Measurements from ENCODE around the gene DHRS7C.

DHRS7C gene

DNA sequence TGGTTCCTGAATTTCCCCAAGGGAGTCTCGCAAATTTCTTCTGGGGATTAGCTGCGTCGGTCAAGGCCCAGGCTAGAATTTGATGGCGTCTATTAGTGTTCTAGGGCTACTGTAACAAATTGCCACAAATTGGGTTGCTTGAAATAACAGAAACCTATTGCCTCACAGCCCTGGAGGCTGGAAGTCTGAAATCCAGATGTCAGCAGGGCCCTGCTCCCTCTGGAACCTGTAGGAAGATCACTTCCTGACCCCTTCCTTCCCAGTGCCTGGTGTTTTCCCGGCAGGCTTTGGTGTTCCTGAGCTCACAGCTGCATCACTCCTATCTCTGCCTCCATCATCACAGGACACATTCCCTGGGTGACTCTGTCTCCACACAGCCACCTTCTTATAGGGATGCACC lies 24.4 kb downstream of the DHRS7C start:
- H3K36me3 ChIP-seq (ENCODE audit: insufficient read depth, low read length), result no peaks in the 10 kb centered on the region
- H3K4me1 ChIP-seq (ENCODE audit: insufficient read depth, low read length), result no peaks in the 10 kb centered on the region
- 0 out of 2 replicates have a peak, but pooled peaks cover 4% of the 10 kb centered on the region for H4K20me1 ChIP-seq (ENCODE audit: insufficient read depth, low read length)
- H3K9me3 ChIP-seq (ENCODE audit: insufficient read depth, low read length, severe bottlenecking), result no peaks in the 10 kb centered on the region
- no peak overlapping the region for H3K4me2 ChIP-seq (ENCODE audit: insufficient read depth, low read length)
- H2AFZ ChIP-seq (ENCODE audit: low read depth, low read length), result no peak overlapping the region
- H3K4me3 ChIP-seq (ENCODE audit: low read depth in 1 of 2, low read length in 2 of 2), result no peak overlapping the region
- TF ChIP-seq EZH2 (IDR thresholded peaks at IDR 0.05; ENCODE audit: borderline replicate concordance, low read depth, low read length, severe bottlenecking), result no peak
- TF ChIP-seq, protein P1, sequence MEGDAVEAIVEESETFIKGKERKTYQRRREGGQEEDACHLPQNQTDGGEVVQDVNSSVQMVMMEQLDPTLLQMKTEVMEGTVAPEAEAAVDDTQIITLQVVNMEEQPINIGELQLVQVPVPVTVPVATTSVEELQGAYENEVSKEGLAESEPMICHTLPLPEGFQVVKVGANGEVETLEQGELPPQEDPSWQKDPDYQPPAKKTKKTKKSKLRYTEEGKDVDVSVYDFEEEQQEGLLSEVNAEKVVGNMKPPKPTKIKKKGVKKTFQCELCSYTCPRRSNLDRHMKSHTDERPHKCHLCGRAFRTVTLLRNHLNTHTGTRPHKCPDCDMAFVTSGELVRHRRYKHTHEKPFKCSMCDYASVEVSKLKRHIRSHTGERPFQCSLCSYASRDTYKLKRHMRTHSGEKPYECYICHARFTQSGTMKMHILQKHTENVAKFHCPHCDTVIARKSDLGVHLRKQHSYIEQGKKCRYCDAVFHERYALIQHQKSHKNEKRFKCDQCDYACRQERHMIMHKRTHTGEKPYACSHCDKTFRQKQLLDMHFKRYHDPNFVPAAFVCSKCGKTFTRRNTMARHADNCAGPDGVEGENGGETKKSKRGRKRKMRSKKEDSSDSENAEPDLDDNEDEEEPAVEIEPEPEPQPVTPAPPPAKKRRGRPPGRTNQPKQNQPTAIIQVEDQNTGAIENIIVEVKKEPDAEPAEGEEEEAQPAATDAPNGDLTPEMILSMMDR (IDR thresholded peaks at IDR 0.05; ENCODE audit: borderline replicate concordance, extremely low read depth, low read length, poor library complexity, severe bottlenecking), result no peak
- no peak for DNase-seq
- H3K9ac ChIP-seq (ENCODE audit: low read depth, low read length), result no peak overlapping the region
- H3K79me2 ChIP-seq (ENCODE audit: insufficient read depth, low read length), result no peaks in the 10 kb centered on the region
- no peak overlapping the region for H3K27ac ChIP-seq (ENCODE audit: low read length)
- peaks cover 7% of the 10 kb centered on the region for H3K27me3 ChIP-seq (ENCODE audit: insufficient read depth, low read length, poor library complexity)
- no peak for ATAC-seq (ENCODE audit: insufficient read depth, low read depth)

DNA sequence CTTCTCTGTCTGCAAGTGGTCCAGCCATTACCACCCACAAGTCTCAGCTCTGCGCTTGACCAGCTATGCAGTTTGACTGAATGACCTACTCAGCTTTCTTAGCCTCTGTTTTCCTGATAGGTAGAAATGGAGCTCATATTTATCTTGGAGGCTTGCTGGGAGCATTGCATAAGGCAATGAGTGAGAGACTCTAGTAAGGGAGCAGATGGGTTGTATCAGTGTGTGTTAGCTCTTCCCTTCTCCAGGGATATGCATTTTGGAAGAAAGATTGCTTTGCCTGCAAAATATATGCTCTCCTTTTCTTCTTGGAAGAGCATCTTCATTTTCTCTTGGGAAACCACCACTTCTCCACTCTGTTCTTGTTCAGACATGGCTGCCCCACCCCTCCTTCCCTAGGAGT lies 26.1 kb downstream of the DHRS7C start:
- Histone ChIP-seq H3K9ac (ENCODE audit: low read depth, low read length) (no peak overlapping the region), H3K4me2 (ENCODE audit: insufficient read depth, low read length) (no peak overlapping the region), H3K4me3 (ENCODE audit: low read depth in 1 of 2, low read length in 2 of 2) (no peak overlapping the region), H3K79me2 (ENCODE audit: insufficient read depth, low read length) (no peaks in the 10 kb centered on the region), H2AFZ (ENCODE audit: low read depth, low read length) (no peak overlapping the region), H3K36me3 (ENCODE audit: insufficient read depth, low read length) (no peaks in the 10 kb centered on the region), H3K9me3 (ENCODE audit: insufficient read depth, low read length, severe bottlenecking) (no peaks in the 10 kb centered on the region), H3K27me3 (ENCODE audit: insufficient read depth, low read length, poor library complexity) (peaks cover 10% of the 10 kb centered on the region), H3K27ac (ENCODE audit: low read length) (no peak overlapping the region), H4K20me1 (ENCODE audit: insufficient read depth, low read length) (0 out of 2 replicates have a peak, but pooled peaks cover 7% of the 10 kb centered on the region), H3K4me1 (ENCODE audit: insufficient read depth, low read length) (no peaks in the 10 kb centered on the region)
- no peak for TF ChIP-seq EZH2 (IDR thresholded peaks at IDR 0.05; ENCODE audit: borderline replicate concordance, low read depth, low read length, severe bottlenecking)
- TF ChIP-seq, protein P1 (IDR thresholded peaks at IDR 0.05; ENCODE audit: borderline replicate concordance, extremely low read depth, low read length, poor library complexity, severe bottlenecking), result no peak
- DNase-seq (no peak), ATAC-seq (ENCODE audit: insufficient read depth, low read depth) (no peak)

DNA sequence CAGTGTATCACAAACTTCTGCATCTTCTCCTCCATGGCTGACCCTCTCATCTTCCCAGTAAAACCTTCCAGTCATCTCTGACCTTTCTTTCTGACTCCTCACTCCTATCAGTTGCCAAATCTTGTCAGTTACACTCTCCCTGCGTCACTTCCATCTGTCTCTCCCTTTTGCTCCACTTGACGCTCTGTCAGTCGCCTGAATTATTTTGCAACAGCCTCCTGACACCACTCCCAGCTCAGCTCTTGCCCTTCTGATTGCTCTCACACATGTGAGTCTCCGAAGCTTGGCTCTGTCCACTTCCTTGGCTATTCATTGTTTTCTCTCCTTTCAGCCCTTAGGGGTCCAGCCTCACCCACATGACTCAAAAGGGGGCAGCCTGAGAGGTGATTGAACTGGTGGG lies 27.7 kb downstream of the DHRS7C start:
- H3K27me3 ChIP-seq (ENCODE audit: insufficient read depth, low read length, poor library complexity), result peaks cover 10% of the 10 kb centered on the region
- no peak for ATAC-seq (ENCODE audit: insufficient read depth, low read depth)
- DNase-seq, result no peak
- H3K36me3 ChIP-seq (ENCODE audit: insufficient read depth, low read length), result no peaks in the 10 kb centered on the region
- no peak overlapping the region for H3K27ac ChIP-seq (ENCODE audit: low read length)
- H3K4me2 ChIP-seq (ENCODE audit: insufficient read depth, low read length), result no peak overlapping the region
- no peaks in the 10 kb centered on the region for H3K79me2 ChIP-seq (ENCODE audit: insufficient read depth, low read length)
- no peak overlapping the region for H3K4me3 ChIP-seq (ENCODE audit: low read depth in 1 of 2, low read length in 2 of 2)
- no peak overlapping the region for H2AFZ ChIP-seq (ENCODE audit: low read depth, low read length)
- H3K9ac ChIP-seq (ENCODE audit: low read depth, low read length), result no peak overlapping the region
- TF ChIP-seq, protein P1 (IDR thresholded peaks at IDR 0.05; ENCODE audit: borderline replicate concordance, extremely low read depth, low read length, poor library complexity, severe bottlenecking), result no peak
- TF ChIP-seq EZH2 (IDR thresholded peaks at IDR 0.05; ENCODE audit: borderline replicate concordance, low read depth, low read length, severe bottlenecking), result no peak
- H4K20me1 ChIP-seq (ENCODE audit: insufficient read depth, low read length), result 0 out of 2 replicates have a peak, but pooled peaks cover 3% of the 10 kb centered on the region
- no peaks in the 10 kb centered on the region for H3K9me3 ChIP-seq (ENCODE audit: insufficient read depth, low read length, severe bottlenecking)
- no peaks in the 10 kb centered on the region for H3K4me1 ChIP-seq (ENCODE audit: insufficient read depth, low read length)

DNA sequence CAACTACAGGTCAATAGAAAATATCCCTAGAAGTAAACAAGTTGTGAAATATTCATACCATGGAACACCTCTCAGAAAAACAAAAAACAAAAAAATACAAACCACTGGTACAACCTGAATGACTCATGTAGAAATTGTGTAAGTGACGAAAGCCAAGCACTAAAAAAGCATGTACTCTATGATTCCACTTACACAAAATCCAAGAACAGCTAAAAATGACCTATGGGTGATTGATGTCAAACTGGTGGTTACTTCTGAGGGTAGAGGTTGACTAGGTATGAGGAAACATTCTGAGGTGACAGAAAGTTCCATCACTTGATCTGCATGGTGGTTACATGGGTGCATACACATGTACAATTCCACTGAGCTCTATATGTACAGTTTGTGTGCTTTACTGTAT lies 31.1 kb downstream of the DHRS7C start:
- peaks cover 10% of the 10 kb centered on the region for H3K27me3 ChIP-seq (ENCODE audit: insufficient read depth, low read length, poor library complexity)
- 0 out of 2 replicates have a peak, but pooled peaks cover 3% of the 10 kb centered on the region for H4K20me1 ChIP-seq (ENCODE audit: insufficient read depth, low read length)
- no peak overlapping the region for H2AFZ ChIP-seq (ENCODE audit: low read depth, low read length)
- no peak overlapping the region for H3K9ac ChIP-seq (ENCODE audit: low read depth, low read length)
- H3K4me3 ChIP-seq (ENCODE audit: low read depth in 1 of 2, low read length in 2 of 2), result no peak overlapping the region
- H3K4me2 ChIP-seq (ENCODE audit: insufficient read depth, low read length), result no peak overlapping the region
- no peaks in the 10 kb centered on the region for H3K4me1 ChIP-seq (ENCODE audit: insufficient read depth, low read length)
- DNase-seq (no peak), ATAC-seq (ENCODE audit: insufficient read depth, low read depth) (no peak)
- H3K9me3 ChIP-seq (ENCODE audit: insufficient read depth, low read length, severe bottlenecking), result no peaks in the 10 kb centered on the region
- H3K79me2 ChIP-seq (ENCODE audit: insufficient read depth, low read length), result no peaks in the 10 kb centered on the region
- TF ChIP-seq, protein P1 (IDR thresholded peaks at IDR 0.05; ENCODE audit: borderline replicate concordance, extremely low read depth, low read length, poor library complexity, severe bottlenecking), result no peak
- no peak for TF ChIP-seq EZH2 (IDR thresholded peaks at IDR 0.05; ENCODE audit: borderline replicate concordance, low read depth, low read length, severe bottlenecking)
- H3K27ac ChIP-seq (ENCODE audit: low read length), result no peak overlapping the region
- H3K36me3 ChIP-seq (ENCODE audit: insufficient read depth, low read length), result no peaks in the 10 kb centered on the region
